ENCODE measurements around the gene TLK1.

Gene TLK1

DNA sequence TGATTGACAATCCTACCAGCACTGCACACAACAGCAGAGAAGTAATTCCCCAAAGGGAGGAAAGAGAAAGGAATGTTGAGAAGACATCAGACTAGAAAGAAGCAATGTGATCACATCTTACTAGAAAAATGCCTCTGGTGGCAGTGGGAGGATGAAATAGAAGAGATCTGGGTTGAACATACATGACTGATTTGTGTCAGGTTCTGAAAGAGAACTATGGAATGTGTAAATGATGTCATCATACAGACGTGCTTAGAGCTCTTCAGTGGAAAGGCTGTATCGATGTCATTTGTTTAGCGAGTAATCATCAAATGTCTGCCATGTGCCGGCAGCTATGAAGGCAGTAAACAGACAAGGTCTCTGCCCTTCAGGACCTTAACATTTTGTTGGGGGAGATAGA lies 206.8 kb downstream of the TLK1 start:
- no peak for DNase-seq

DNA sequence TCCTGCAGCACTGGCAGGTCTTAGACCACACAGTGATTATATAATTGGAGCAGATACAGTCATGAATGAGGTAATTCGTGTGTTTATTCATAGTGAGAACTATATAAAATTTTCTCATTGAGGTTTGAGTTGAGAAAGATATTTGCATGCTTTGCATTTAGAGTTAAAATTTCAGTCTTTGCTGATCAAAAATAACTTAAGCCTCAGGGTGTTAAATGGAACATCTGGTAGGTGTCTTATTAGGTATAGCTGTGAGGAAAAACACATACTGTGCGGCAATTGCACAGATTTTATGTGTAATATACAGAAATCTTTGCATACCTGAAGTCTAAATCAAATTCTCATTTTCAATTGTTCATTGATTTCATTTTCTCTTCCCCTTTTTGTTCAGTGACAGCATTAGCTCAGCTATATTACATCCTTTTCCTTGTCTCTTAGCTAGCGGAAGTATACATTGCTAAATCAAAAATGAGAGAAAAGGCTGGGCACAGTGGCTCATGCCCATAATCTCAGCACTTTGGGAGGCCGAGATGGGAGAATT lies 210.4 kb downstream of the TLK1 start:
- DNase-seq = no peak

DNA sequence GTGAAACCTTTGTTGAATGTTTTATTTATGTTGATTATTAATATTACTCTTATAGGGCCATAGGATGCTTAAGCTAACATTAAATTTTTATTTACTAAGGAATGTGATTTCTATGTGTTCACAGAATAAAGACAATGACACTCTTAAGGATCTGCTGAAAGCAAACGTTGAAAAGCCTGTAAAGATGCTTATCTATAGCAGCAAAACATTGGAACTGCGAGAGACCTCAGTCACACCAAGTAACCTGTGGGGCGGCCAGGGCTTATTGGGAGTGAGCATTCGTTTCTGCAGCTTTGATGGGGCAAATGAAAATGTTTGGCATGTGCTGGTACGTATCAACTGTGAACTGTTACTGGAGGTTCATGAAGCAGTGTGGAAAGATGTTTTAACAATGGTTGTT lies 211.3 kb downstream of the TLK1 start:
- no peak for DNase-seq

DNA sequence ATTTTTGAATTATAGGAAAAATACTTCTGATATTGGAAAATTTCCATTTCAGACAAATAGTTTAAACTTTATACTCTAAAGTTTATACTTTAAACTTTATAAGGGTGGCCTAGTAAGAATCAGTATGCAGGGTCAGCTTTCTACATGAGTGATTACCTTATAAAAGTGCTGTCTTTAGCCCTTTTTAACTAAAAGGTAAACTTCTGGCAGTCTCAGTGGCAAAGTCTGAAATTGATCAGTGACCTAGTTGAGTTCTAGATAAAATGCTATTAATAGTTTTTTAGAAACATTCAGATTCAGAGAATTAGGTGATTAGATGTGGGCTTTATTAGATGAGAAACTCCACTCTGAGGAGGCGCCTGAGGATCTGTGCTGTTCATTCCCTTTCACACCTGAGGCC lies 216.1 kb downstream of the TLK1 start:
- DNase-seq = no peak

DNA sequence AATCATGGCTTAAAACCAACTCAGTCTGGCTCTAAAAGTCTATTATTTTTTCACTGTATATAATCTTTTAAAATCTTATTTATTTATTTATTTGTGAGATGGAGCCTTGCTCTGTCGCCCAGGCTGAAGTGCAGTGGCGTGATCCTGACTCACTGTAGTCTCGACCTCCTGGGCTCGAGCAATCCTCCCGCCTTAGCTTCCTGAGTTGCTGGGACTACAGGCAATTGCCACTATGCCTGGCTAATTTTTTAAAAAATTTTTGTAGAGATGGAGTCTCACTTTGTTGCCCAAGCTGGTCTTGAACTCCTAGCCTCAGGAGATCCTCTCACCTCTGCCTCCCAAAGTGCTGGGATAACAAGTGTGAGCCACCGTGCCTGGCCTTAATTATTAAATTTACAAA lies 217.1 kb downstream of the TLK1 start:
- DNase-seq = no peak

DNA sequence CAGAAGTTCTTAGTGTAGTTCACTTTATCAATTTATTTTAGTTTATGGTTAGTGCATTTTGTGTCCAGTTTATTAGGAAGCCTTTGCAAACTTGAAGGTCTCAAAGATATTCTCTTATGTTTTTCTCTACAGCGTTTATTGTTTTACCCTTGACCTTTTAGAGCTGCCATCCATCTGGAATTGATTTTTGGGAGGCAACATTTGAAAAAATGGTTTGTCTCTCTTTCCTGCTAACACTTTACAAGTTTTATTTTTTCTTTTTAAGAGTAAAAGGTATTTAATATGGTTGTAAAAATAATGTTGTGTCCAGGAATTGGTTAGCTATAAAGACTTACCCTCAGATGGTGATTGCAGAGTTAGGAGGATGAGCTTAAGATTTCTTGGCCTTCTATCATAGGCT lies 217.7 kb downstream of the TLK1 start:
- no peak for DNase-seq

DNA sequence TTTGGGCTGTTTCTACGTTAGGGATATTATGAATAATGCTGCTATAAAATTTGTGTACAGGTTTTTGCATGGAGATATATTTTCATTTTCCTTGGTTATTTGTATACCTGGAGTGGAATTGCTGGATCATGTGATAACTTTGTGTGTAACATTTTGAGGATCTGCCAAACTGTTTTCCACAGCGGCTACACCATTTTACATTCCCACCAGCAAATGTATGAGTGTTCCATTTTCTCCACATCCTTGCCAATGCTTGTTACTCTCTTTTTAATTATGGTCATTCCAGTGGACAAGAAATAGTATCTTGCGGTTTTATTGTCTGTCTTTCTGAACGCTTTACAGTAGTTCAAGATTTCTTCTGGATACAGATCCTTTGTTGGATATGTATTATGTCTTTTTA lies 218.1 kb downstream of the TLK1 start:
- no peak for DNase-seq

All from activated CD8-positive, alpha-beta memory T cell treated with anti-CD3 and anti-CD28 coated beads, Interleukin-2, amount 50 U/mL, for 4 hours (primary cell).